Calu3 (cell line): ENCODE data around the gene FAF1. TPM values are rescaled to one million over a fixed set of nuclear protein-coding genes. Genes with fewer than 3 reads are reported as not detected.

Experiments
- BruUV-seq: library from RNA; stranded (reverse); fragments of 400-500 nt; replicated peaks from 2 replicates; lab custom pipeline; 2021; lab: Mats Ljungman, UMichigan
- CTCF ChIA-PET: fragments of 300-600 bp; sonication (Branson Sonifier 250); formaldehyde crosslinking; loops from one replicate; lab custom pipeline; 2022; ENCODE audit warnings: antibody characterized with exemption; lab: Charles Lee
- DNase-seq: peaks from one replicate; pipeline ENCODE4 v3.0.0; 2022
- H3K27ac Mint-ChIP-seq: one replicate; pipeline ENCODE4 v1.8.0; 2022; ENCODE audit warnings: mixed read lengths; ENCODE audit not compliant: unreplicated experiment
- H3K27me3 Mint-ChIP-seq: one replicate; pipeline ENCODE4 v1.8.0; 2022; ENCODE audit warnings: mixed read lengths; ENCODE audit not compliant: unreplicated experiment
- H3K36me3 Mint-ChIP-seq: one replicate; pipeline ENCODE4 v1.8.0; 2022; ENCODE audit warnings: mild to moderate bottlenecking, moderate library complexity, mixed read lengths; ENCODE audit not compliant: insufficient read depth, unreplicated experiment
- H3K4me1 Mint-ChIP-seq: one replicate; pipeline ENCODE4 v1.8.0; 2022; ENCODE audit warnings: mild to moderate bottlenecking, low read depth, mixed read lengths; ENCODE audit not compliant: unreplicated experiment
- H3K4me3 Mint-ChIP-seq: one replicate; pipeline ENCODE4 v1.8.0; 2022; ENCODE audit warnings: mild to moderate bottlenecking, low read depth, moderate library complexity, mixed read lengths; ENCODE audit not compliant: unreplicated experiment
- H3K9me3 Mint-ChIP-seq: one replicate; pipeline ENCODE4 v1.8.0; 2022; ENCODE audit warnings: low read depth, mixed read lengths; ENCODE audit not compliant: unreplicated experiment
- CTCF ChIP-seq: fragments of 200-600 bp; IDR thresholded peaks from one replicate; pipeline ENCODE4 v1.8.0; 2022; ENCODE audit warnings: antibody characterized with exemption; ENCODE audit not compliant: unreplicated experiment
- intact Hi-C: fragments of 100-400 bp; cut with micrococcal nuclease; formaldehyde crosslinking; loops from one replicate; pipeline ENCODE4 v1.10.0; 2022; ENCODE audit not compliant: unreplicated experiment
- total RNA-seq: library from RNA; stranded (reverse); gene quantifications from 2 replicates; pipeline ENCODE4 v1.2.3, GENCODE V29; 2022

FAF1 gene
- total RNA-seq, 1 experiment from 2014 or later, result 104 TPM

- Mint-ChIP-seq H3K36me3 (peaks cover 6% of the 10 kb centered on the region), H3K4me1 (no peaks in the 10 kb centered on the region), H3K9me3 (no peaks in the 10 kb centered on the region), H3K4me3 (no peak overlapping the region), H3K27ac (no peak overlapping the region), H3K27me3 (no peaks in the 10 kb centered on the region)
- intact Hi-C loops, result no loop called here
- no peak for TF ChIP-seq CTCF
- BruUV-seq, result no TSS peak
- DNase-seq, result no peak
- CTCF ChIA-PET, result no interaction called here
Observed at GRCh38 chr1:50710099-50710498, 250.0 kb downstream of the FAF1 start.

GRCh38 chr1:50707824-50708223 lies 252.2 kb downstream of the FAF1 start:
- no peak overlapping the region for H3K4me3 Mint-ChIP-seq
- no peaks in the 10 kb centered on the region for H3K4me1 Mint-ChIP-seq
- no peak for TF ChIP-seq CTCF
- CTCF ChIA-PET, result no interaction called here
- BruUV-seq, result no TSS peak
- H3K27me3 Mint-ChIP-seq, result no peaks in the 10 kb centered on the region
- no peaks in the 10 kb centered on the region for H3K9me3 Mint-ChIP-seq
- H3K36me3 Mint-ChIP-seq, result no peaks in the 10 kb centered on the region
- no peak for DNase-seq
- no peak overlapping the region for H3K27ac Mint-ChIP-seq
- intact Hi-C loops, result no loop called here

GRCh38 chr1:50705699-50706098 lies 254.4 kb downstream of the FAF1 start:
- no peaks in the 10 kb centered on the region for H3K9me3 Mint-ChIP-seq
- H3K4me1 Mint-ChIP-seq, result no peaks in the 10 kb centered on the region
- no peak for TF ChIP-seq CTCF
- H3K36me3 Mint-ChIP-seq, result peaks cover 5% of the 10 kb centered on the region
- no peak overlapping the region for H3K4me3 Mint-ChIP-seq
- CTCF ChIA-PET, result interaction anchor here (4.5 kb wide), 1 partner anchor 85 kb away, joined by 51 read pairs; no protein-coding TSS in a partner anchor
- no peaks in the 10 kb centered on the region for H3K27me3 Mint-ChIP-seq
- BruUV-seq, result no TSS peak
- intact Hi-C loops, result loop anchor here (2.0 kb wide), 1 partner anchor 337 kb away; no protein-coding TSS in a partner anchor
- DNase-seq, result no peak
- no peak overlapping the region for H3K27ac Mint-ChIP-seq

GRCh38 chr1:50705041-50705440 lies 255.0 kb downstream of the FAF1 start:
- no peaks in the 10 kb centered on the region for H3K27me3 Mint-ChIP-seq
- intact Hi-C loops, result loop anchor here (2.0 kb wide), 1 partner anchor 336 kb away; no protein-coding TSS in a partner anchor
- no peak for DNase-seq
- no peaks in the 10 kb centered on the region for H3K9me3 Mint-ChIP-seq
- CTCF ChIA-PET, result interaction anchor here (0.6 to 4.5 kb wide), 3 partner anchors 67 to 324 kb away, joined by 3 to 51 read pairs (median 3); no protein-coding TSS in a partner anchor
- H3K4me3 Mint-ChIP-seq, result no peak overlapping the region
- H3K36me3 Mint-ChIP-seq, result peaks cover 5% of the 10 kb centered on the region
- no peaks in the 10 kb centered on the region for H3K4me1 Mint-ChIP-seq
- no peak overlapping the region for H3K27ac Mint-ChIP-seq
- BruUV-seq, result no TSS peak
- no peak for TF ChIP-seq CTCF
